K562 (cell line): ENCODE results near the gene AP1B1.

ENCODE experiments used
- CTCF ChIP-seq, 3 experiments: IDR thresholded peaks in 2 of 3; conservative IDR thresholded peaks in 1 of 3; 2 replicates each; pipeline ENCODE4 v1.5.1; 2011 to 2012; ENCODE audit warnings: low read length in 3 of 3, mild to moderate bottlenecking in 3 of 3, control low read depth in 2 of 3, improper control_type of control experiment in 1 of 3, inconsistent platforms in 1 of 3, low read depth in 1 of 3, mixed read lengths in 1 of 3, moderate library complexity in 1 of 3; ENCODE audit not compliant: insufficient read depth in 2 of 3
- EP300 ChIP-seq: IDR thresholded peaks from 2 replicates; pipeline ENCODE4 v1.6.1; 2012; ENCODE audit warnings: low read length, improper control_type of control experiment
- EZH2 ChIP-seq: IDR thresholded peaks from 2 replicates; pipeline ENCODE4 v1.6.1; 2012; ENCODE audit warnings: low read depth, mild to moderate bottlenecking, inconsistent platforms, low read length, borderline replicate concordance
- GABPB1 ChIP-seq: sonication (generic); formaldehyde crosslinking; IDR thresholded peaks from 2 replicates; pipeline ENCODE4 v1.8.0; 2022; ENCODE audit warnings: mild to moderate bottlenecking, missing genetic modification reagents
- HDAC2 ChIP-seq: fragments of 450-650 bp; IDR thresholded peaks from 2 replicates; pipeline ENCODE4 v1.6.1; 2016; ENCODE audit warnings: mild to moderate bottlenecking
- POLR2A ChIP-seq: fragments of 450-650 bp; conservative IDR thresholded peaks from 2 replicates; pipeline ENCODE4 v1.6.1; 2016
- TBP ChIP-seq: optimal IDR thresholded peaks from 2 replicates; pipeline ENCODE3; 2011; ENCODE audit warnings: low read depth, low read length, improper control_type of control experiment
- ZBTB8A ChIP-seq: fragments of 450-650 bp; IDR thresholded peaks from 2 replicates; pipeline ENCODE4 v1.6.1; 2018; ENCODE audit warnings: mild to moderate bottlenecking, moderate library complexity; ENCODE audit not compliant: partially characterized antibody
- TF ChIP-seq, protein P1 (sequence below): sonication (generic); formaldehyde crosslinking; IDR thresholded peaks from 2 replicates; pipeline ENCODE4 v1.8.0; 2023; ENCODE audit warnings: mild to moderate bottlenecking, missing genetic modification reagents
- TF ChIP-seq, protein P2 (sequence below): fragments of 450-650 bp; conservative IDR thresholded peaks from 2 replicates; pipeline ENCODE4 v1.6.1; 2016; ENCODE audit warnings: missing genetic modification characterization, low read depth, mild to moderate bottlenecking, control low read depth, missing compliant biosample characterization
- TF ChIP-seq, protein P3 (sequence below): sonication (generic); formaldehyde crosslinking; IDR thresholded peaks from 2 replicates; pipeline ENCODE4 v1.8.1; 2022; ENCODE audit warnings: missing genetic modification reagents

DNA sequence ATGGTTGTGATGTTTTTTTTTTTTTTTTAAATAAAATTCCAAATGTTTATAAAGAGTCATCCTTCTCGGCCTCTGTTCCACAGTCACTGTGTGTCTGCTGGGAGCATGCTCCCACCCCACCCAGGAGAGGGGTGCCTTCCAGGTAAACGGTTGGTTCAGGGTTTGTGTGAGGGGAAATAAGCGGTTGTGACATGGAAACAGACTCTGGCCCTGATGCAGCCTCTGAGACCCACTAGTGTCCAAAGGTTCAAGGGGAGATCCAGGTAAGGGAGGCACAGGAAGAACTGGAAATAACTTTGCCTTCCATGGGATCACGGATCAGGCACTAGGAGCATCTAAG is 87.9 kb downstream of the AP1B1 start:
- no peak for TF ChIP-seq ZBTB8A
- TF ChIP-seq, protein P1, sequence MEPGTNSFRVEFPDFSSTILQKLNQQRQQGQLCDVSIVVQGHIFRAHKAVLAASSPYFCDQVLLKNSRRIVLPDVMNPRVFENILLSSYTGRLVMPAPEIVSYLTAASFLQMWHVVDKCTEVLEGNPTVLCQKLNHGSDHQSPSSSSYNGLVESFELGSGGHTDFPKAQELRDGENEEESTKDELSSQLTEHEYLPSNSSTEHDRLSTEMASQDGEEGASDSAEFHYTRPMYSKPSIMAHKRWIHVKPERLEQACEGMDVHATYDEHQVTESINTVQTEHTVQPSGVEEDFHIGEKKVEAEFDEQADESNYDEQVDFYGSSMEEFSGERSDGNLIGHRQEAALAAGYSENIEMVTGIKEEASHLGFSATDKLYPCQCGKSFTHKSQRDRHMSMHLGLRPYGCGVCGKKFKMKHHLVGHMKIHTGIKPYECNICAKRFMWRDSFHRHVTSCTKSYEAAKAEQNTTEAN (CRISPR knock-in tag), result no peak
- TF ChIP-seq, protein P2, sequence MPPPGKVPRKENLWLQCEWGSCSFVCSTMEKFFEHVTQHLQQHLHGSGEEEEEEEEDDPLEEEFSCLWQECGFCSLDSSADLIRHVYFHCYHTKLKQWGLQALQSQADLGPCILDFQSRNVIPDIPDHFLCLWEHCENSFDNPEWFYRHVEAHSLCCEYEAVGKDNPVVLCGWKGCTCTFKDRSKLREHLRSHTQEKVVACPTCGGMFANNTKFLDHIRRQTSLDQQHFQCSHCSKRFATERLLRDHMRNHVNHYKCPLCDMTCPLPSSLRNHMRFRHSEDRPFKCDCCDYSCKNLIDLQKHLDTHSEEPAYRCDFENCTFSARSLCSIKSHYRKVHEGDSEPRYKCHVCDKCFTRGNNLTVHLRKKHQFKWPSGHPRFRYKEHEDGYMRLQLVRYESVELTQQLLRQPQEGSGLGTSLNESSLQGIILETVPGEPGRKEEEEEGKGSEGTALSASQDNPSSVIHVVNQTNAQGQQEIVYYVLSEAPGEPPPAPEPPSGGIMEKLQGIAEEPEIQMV (tag), result no peak
- TF ChIP-seq HDAC2, result no peak
- TF ChIP-seq CTCF (IDR thresholded peaks at IDR 0.05 in 2 of 3, conservative IDR thresholded peaks at IDR 0.05 in 1 of 3; ENCODE audit: insufficient read depth in 2 of 3, low read depth in 1 of 3, low read length in 3 of 3), result no peak
- TF ChIP-seq TBP, result no peak
- no peak for TF ChIP-seq GABPB1
- no peak for TF ChIP-seq POLR2A
- TF ChIP-seq, protein P3, sequence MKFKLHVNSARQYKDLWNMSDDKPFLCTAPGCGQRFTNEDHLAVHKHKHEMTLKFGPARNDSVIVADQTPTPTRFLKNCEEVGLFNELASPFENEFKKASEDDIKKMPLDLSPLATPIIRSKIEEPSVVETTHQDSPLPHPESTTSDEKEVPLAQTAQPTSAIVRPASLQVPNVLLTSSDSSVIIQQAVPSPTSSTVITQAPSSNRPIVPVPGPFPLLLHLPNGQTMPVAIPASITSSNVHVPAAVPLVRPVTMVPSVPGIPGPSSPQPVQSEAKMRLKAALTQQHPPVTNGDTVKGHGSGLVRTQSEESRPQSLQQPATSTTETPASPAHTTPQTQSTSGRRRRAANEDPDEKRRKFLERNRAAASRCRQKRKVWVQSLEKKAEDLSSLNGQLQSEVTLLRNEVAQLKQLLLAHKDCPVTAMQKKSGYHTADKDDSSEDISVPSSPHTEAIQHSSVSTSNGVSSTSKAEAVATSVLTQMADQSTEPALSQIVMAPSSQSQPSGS (CRISPR knock-in tag), result no peak
- TF ChIP-seq EP300, result no peak
- no peak for TF ChIP-seq EZH2
